HCT116 (cell line): ENCODE results near the gene ESPN.

Experiments used
- CBX3 ChIP-seq: IDR thresholded peaks from 2 replicates; pipeline ENCODE4 v1.6.1; 2012; ENCODE audit warnings: low read depth
- CEBPB ChIP-seq: IDR thresholded peaks from 2 replicates; pipeline ENCODE4 v1.6.1; 2012; ENCODE audit warnings: low read depth
- EZH2 ChIP-seq: fragments of 200-600 bp; sonication (generic); IDR thresholded peaks from 2 replicates; pipeline ENCODE4 v1.6.1; 2017; ENCODE audit warnings: antibody characterized with exemption, mixed run types
- EZH2phosphoT487 ChIP-seq: fragments of 200-600 bp; IDR thresholded peaks from 2 replicates; pipeline ENCODE4 v1.6.1; 2018; ENCODE audit warnings: antibody characterized with exemption, borderline replicate concordance
- POLR2A ChIP-seq: IDR thresholded peaks from 2 replicates; pipeline ENCODE4 v1.7.0; 2011; ENCODE audit warnings: borderline replicate concordance; ENCODE audit not compliant: insufficient read depth, insufficient read length; ENCODE audit errors: extremely low read depth
- RAD21 ChIP-seq: IDR thresholded peaks from 2 replicates; pipeline ENCODE4 v1.6.1; 2012; ENCODE audit warnings: low read depth, mild to moderate bottlenecking
- SIN3A ChIP-seq: IDR thresholded peaks from 2 replicates; pipeline ENCODE4 v1.6.1; 2012; ENCODE audit warnings: low read depth
- ZFX ChIP-seq: fragments of 450-650 bp; IDR thresholded peaks from 2 replicates; pipeline ENCODE4 v1.6.1; 2017
- TF ChIP-seq, protein P1 (sequence below), 3 experiments: fragments of 200-600 bp in 1 of 3; sonication (generic) in 1 of 3; IDR thresholded peaks in 2 of 3; conservative IDR thresholded peaks in 1 of 3; 2 replicates each; pipeline ENCODE4 v1.5.1; 2012 to 2017; ENCODE audit warnings: low read depth in 2 of 3, low read length in 2 of 3, antibody characterized with exemption in 1 of 3, borderline replicate concordance in 1 of 3, control low read depth in 1 of 3, mild to moderate bottlenecking in 1 of 3, mixed read lengths in 1 of 3, mixed run types in 1 of 3, moderate library complexity in 1 of 3; ENCODE audit not compliant: insufficient read depth in 1 of 3
- TF ChIP-seq, protein P2 (sequence below): IDR thresholded peaks from 2 replicates; pipeline ENCODE4 v1.6.1; 2012
- TF ChIP-seq, protein P3 (sequence below): IDR thresholded peaks from 2 replicates; pipeline ENCODE4 v1.6.1; 2011; ENCODE audit warnings: mild to moderate bottlenecking, low read length, moderate library complexity; ENCODE audit not compliant: insufficient replicate concordance; ENCODE audit errors: extremely low read depth

DNA sequence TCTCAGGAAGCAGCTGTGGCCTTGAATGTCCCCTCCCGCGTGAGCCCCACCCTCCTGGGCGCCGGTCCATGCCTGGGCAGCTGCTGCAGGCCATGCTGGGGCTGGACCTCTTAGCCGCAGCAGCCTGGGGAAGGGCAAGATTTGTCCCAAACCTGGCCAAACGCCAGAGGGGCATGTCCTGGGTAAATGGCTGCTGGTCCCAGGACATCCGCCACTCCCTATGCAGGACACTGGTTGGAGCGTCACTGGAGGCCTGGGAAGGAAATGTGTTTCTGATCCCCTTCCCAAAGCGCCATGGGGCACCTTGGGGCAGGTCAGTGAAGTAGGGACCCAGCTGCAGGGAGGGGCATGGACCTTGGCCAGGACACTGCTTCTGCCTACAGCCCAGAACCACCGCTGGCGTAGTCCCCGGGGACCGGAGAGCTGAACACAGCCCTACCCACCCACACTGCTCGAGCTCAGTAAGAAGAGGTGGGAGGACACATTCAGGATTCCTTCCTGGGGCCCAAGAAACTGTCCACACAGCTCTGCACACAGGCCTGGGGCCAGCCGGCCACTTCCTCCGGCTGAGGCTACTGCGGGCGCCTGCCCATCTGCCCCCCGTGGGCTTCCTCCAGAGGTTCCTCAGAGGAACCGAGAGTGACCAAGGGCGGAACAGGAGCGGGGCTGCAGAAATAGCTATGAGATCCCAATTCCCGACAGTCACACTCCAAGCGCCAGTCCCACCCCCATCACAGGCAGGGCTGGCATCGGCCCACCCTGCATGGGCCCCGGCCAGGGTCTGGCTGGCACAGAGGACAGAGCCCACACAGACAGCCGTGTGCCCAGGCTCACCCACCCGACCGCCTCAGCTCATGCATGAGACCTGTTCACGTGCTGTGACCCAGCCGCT, 77.7 kb downstream of the ESPN start:
- TF ChIP-seq, protein P1, sequence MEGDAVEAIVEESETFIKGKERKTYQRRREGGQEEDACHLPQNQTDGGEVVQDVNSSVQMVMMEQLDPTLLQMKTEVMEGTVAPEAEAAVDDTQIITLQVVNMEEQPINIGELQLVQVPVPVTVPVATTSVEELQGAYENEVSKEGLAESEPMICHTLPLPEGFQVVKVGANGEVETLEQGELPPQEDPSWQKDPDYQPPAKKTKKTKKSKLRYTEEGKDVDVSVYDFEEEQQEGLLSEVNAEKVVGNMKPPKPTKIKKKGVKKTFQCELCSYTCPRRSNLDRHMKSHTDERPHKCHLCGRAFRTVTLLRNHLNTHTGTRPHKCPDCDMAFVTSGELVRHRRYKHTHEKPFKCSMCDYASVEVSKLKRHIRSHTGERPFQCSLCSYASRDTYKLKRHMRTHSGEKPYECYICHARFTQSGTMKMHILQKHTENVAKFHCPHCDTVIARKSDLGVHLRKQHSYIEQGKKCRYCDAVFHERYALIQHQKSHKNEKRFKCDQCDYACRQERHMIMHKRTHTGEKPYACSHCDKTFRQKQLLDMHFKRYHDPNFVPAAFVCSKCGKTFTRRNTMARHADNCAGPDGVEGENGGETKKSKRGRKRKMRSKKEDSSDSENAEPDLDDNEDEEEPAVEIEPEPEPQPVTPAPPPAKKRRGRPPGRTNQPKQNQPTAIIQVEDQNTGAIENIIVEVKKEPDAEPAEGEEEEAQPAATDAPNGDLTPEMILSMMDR (IDR thresholded peaks at IDR 0.05 in 2 of 3, conservative IDR thresholded peaks at IDR 0.05 in 1 of 3; ENCODE audit: borderline replicate concordance in 1 of 3, insufficient read depth in 1 of 3, low read depth in 2 of 3, low read length in 2 of 3), result no peak
- TF ChIP-seq POLR2A (no peak), ZFX (no peak), EZH2 (no peak), CEBPB (no peak), RAD21 (no peak), CBX3 (no peak), EZH2phosphoT487 (no peak), SIN3A (no peak)
- TF ChIP-seq, protein P2, sequence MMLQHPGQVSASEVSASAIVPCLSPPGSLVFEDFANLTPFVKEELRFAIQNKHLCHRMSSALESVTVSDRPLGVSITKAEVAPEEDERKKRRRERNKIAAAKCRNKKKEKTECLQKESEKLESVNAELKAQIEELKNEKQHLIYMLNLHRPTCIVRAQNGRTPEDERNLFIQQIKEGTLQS, result no peak
- TF ChIP-seq, protein P3, sequence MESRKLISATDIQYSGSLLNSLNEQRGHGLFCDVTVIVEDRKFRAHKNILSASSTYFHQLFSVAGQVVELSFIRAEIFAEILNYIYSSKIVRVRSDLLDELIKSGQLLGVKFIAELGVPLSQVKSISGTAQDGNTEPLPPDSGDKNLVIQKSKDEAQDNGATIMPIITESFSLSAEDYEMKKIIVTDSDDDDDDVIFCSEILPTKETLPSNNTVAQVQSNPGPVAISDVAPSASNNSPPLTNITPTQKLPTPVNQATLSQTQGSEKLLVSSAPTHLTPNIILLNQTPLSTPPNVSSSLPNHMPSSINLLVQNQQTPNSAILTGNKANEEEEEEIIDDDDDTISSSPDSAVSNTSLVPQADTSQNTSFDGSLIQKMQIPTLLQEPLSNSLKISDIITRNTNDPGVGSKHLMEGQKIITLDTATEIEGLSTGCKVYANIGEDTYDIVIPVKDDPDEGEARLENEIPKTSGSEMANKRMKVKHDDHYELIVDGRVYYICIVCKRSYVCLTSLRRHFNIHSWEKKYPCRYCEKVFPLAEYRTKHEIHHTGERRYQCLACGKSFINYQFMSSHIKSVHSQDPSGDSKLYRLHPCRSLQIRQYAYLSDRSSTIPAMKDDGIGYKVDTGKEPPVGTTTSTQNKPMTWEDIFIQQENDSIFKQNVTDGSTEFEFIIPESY, result no peak
